IMR-90 (cell line): ENCODE results near the gene HIPK1. TPM values are rescaled to one million over a fixed set of nuclear protein-coding genes. Genes with fewer than 3 reads are reported as not detected.

Experiments
- ATAC-seq: fragments of 200-7000 bp; cut with Tn5 transposase; 2 replicates; pipeline ENCODE4 v1.9.1; 2020; ENCODE audit warnings: low read depth, mild to moderate bottlenecking, moderate library complexity
- BruUV-seq: library from RNA; stranded (reverse); fragments of 400-500 nt; replicated peaks from 2 replicates; lab custom pipeline; 2021; lab: Mats Ljungman, UMichigan
- CTCF ChIA-PET: fragments of 300-600 bp; formaldehyde crosslinking; extraction: SDS; loops from one replicate; lab custom pipeline; 2021; ENCODE audit warnings: antibody characterized with exemption; lab: Yijun Ruan, JAX
- POLR2A ChIA-PET: fragments of 300-600 bp; sonication (Branson Sonifier 250); formaldehyde crosslinking; loops from one replicate; lab custom pipeline; 2022; ENCODE audit warnings: antibody characterized with exemption; ENCODE audit not compliant: unreplicated experiment; lab: Charles Lee
- DNase-seq: peaks from one replicate; pipeline ENCODE4 v3.0.0; 2013
- H2AFZ ChIP-seq: replicated peaks from 2 replicates; pipeline ENCODE3; 2013; ENCODE audit warnings: low read length, mild to moderate bottlenecking; ENCODE audit not compliant: poor library complexity
- H2AK5ac ChIP-seq: 2 replicates; pipeline ENCODE4 v1.6.1; 2013; ENCODE audit warnings: low read depth, low read length, inconsistent platforms
- H2AK9ac ChIP-seq: replicated peaks from 2 replicates; pipeline ENCODE3; 2013; ENCODE audit warnings: mild to moderate bottlenecking, low read depth, low read length, moderate library complexity; ENCODE audit not compliant: poor library complexity
- H2BK120ac ChIP-seq: 2 replicates; pipeline ENCODE4 v1.6.1; 2013; ENCODE audit warnings: low read depth, low read length, inconsistent platforms
- H2BK15ac ChIP-seq: 3 replicates; pipeline ENCODE4 v1.6.1; 2013; ENCODE audit warnings: low read depth, low read length, inconsistent platforms
- H2BK20ac ChIP-seq: 2 replicates; pipeline ENCODE4 v1.6.1; 2013; ENCODE audit warnings: low read depth, mild to moderate bottlenecking, inconsistent platforms, low read length, moderate library complexity
- H2BK5ac ChIP-seq: 2 replicates; pipeline ENCODE4 v1.6.1; 2013; ENCODE audit warnings: mild to moderate bottlenecking, low read depth, low read length, inconsistent platforms; ENCODE audit not compliant: poor library complexity, severe bottlenecking
- H3K14ac ChIP-seq: replicated peaks from 2 replicates; pipeline ENCODE4 v1.6.1; 2013; ENCODE audit warnings: low read depth, low read length, inconsistent platforms
- H3K18ac ChIP-seq: 2 replicates; pipeline ENCODE4 v1.6.1; 2013; ENCODE audit warnings: low read depth, low read length, control low read depth
- H3K23ac ChIP-seq: 2 replicates; pipeline ENCODE4 v1.6.1; 2013; ENCODE audit warnings: low read depth, low read length, inconsistent platforms
- H3K27ac ChIP-seq: 2 replicates; pipeline ENCODE4 v1.5.1; 2013; ENCODE audit warnings: mild to moderate bottlenecking, control low read depth, low read length; ENCODE audit not compliant: insufficient read depth
- H3K27me3 ChIP-seq: 2 replicates; pipeline ENCODE4 v1.6.1; 2013; ENCODE audit warnings: low read length; ENCODE audit not compliant: control insufficient read depth, insufficient read depth
- H3K36me3 ChIP-seq: 2 replicates; pipeline ENCODE4 v1.6.1; 2013; ENCODE audit warnings: low read length, mixed read lengths; ENCODE audit not compliant: control insufficient read depth, insufficient read depth
- H3K4ac ChIP-seq: 2 replicates; pipeline ENCODE4 v1.6.1; 2013; ENCODE audit warnings: low read depth, low read length, inconsistent platforms
- H3K4me1 ChIP-seq: 2 replicates; pipeline ENCODE4 v1.6.1; 2013; ENCODE audit warnings: low read length, mixed read lengths; ENCODE audit not compliant: control insufficient read depth, insufficient read depth
- H3K4me2 ChIP-seq: 2 replicates; pipeline ENCODE4 v1.6.1; 2013; ENCODE audit warnings: low read depth, mild to moderate bottlenecking, control low read depth, low read length, moderate library complexity
- H3K4me3 ChIP-seq: 2 replicates; pipeline ENCODE4 v1.5.1; 2013; ENCODE audit warnings: low read depth, mild to moderate bottlenecking, control low read depth, low read length, moderate library complexity; ENCODE audit not compliant: insufficient read depth
- H3K56ac ChIP-seq: 2 replicates; pipeline ENCODE4 v1.6.1; 2013; ENCODE audit warnings: low read length, inconsistent platforms; ENCODE audit not compliant: insufficient read depth; ENCODE audit errors: extremely low read depth
- H3K79me1 ChIP-seq, 2 experiments: 2 replicates each; pipeline ENCODE4 v1.6.1; 2013; ENCODE audit warnings: low read length in 2 of 2, inconsistent platforms in 1 of 2, low read depth in 1 of 2
- H3K9ac ChIP-seq: 2 replicates; pipeline ENCODE4 v1.6.1; 2013; ENCODE audit warnings: low read depth, low read length, control low read depth
- H3K9me1 ChIP-seq: 2 replicates; pipeline ENCODE4 v1.6.1; 2013; ENCODE audit warnings: low read length, inconsistent platforms; ENCODE audit not compliant: insufficient read depth
- H3K9me3 ChIP-seq: 2 replicates; pipeline ENCODE4 v1.6.1; 2013; ENCODE audit warnings: low read length; ENCODE audit not compliant: control insufficient read depth, insufficient read depth
- H4K20me1 ChIP-seq: 2 replicates; pipeline ENCODE4 v1.6.1; 2013; ENCODE audit warnings: low read length, inconsistent platforms; ENCODE audit not compliant: insufficient read depth
- H4K5ac ChIP-seq: 2 replicates; pipeline ENCODE4 v1.6.1; 2013; ENCODE audit warnings: mild to moderate bottlenecking, low read depth, low read length, control low read depth
- H4K8ac ChIP-seq, 2 experiments: 2 replicates each; pipeline ENCODE4 v1.6.1; 2013; ENCODE audit warnings: low read depth in 2 of 2, low read length in 2 of 2, control low read depth in 1 of 2, inconsistent platforms in 1 of 2
- H4K91ac ChIP-seq: 2 replicates; pipeline ENCODE4 v1.6.1; 2013; ENCODE audit warnings: low read depth, low read length, inconsistent platforms; ENCODE audit not compliant: insufficient read depth
- CEBPB ChIP-seq: IDR thresholded peaks from 2 replicates; pipeline ENCODE4 v1.6.1; 2012; ENCODE audit warnings: low read depth, low read length, improper control_type of control experiment
- CHD1 ChIP-seq: IDR thresholded peaks from 2 replicates; pipeline ENCODE4 v1.6.1; 2012; ENCODE audit warnings: low read depth, low read length, improper control_type of control experiment
- CTCF ChIP-seq: conservative IDR thresholded peaks from 2 replicates; pipeline ENCODE4 v1.5.1; 2012; ENCODE audit warnings: mild to moderate bottlenecking, low read depth, low read length, improper control_type of control experiment
- FOS ChIP-seq: fragments of 150-350 bp; IDR thresholded peaks from 2 replicates; pipeline ENCODE4 v1.6.1; 2016; ENCODE audit warnings: low read depth, low read length
- MAFK ChIP-seq: IDR thresholded peaks from 2 replicates; pipeline ENCODE4 v1.6.1; 2012; ENCODE audit warnings: low read depth, low read length, improper control_type of control experiment
- MAZ ChIP-seq: IDR thresholded peaks from 2 replicates; pipeline ENCODE4 v1.6.1; 2012; ENCODE audit warnings: low read depth, mild to moderate bottlenecking, low read length, improper control_type of control experiment, moderate library complexity, borderline replicate concordance
- MXI1 ChIP-seq: IDR thresholded peaks from 2 replicates; pipeline ENCODE4 v1.6.1; 2012; ENCODE audit warnings: low read depth, mild to moderate bottlenecking, low read length, moderate library complexity, borderline replicate concordance
- NFE2L2 ChIP-seq: fragments of 150-350 bp; IDR thresholded peaks from 2 replicates; pipeline ENCODE4 v1.6.1; 2016; ENCODE audit warnings: low read depth, mild to moderate bottlenecking, low read length
- POLR2A ChIP-seq: IDR thresholded peaks from 2 replicates; pipeline ENCODE4 v1.6.1; 2012; ENCODE audit warnings: mild to moderate bottlenecking, low read depth, low read length
- RAD21 ChIP-seq: IDR thresholded peaks from 2 replicates; pipeline ENCODE4 v1.6.1; 2012; ENCODE audit warnings: low read length, improper control_type of control experiment
- RCOR1 ChIP-seq: IDR thresholded peaks from 2 replicates; pipeline ENCODE4 v1.6.1; 2012; ENCODE audit warnings: mild to moderate bottlenecking, low read length, improper control_type of control experiment; ENCODE audit not compliant: insufficient replicate concordance
- RFX5 ChIP-seq: IDR thresholded peaks from 2 replicates; pipeline ENCODE4 v1.8.0; 2012; ENCODE audit warnings: low read depth, mild to moderate bottlenecking, low read length, moderate library complexity
- SMC3 ChIP-seq: fragments of 150-350 bp; IDR thresholded peaks from 2 replicates; pipeline ENCODE4 v1.6.1; 2016; ENCODE audit warnings: low read depth, mild to moderate bottlenecking, antibody characterized with exemption, low read length, moderate library complexity
- USF2 ChIP-seq: fragments of 150-350 bp; IDR thresholded peaks from 2 replicates; pipeline ENCODE4 v1.6.1; 2017; ENCODE audit warnings: mild to moderate bottlenecking, antibody characterized with exemption, low read length, low read depth
- WGBS, 2 experiments: methylation state at CpG; one replicate each; pipeline versions ENCODE4 v1.1.5 to v1.1.7; 2013; ENCODE audit warnings: missing lambda C conversion rate in 2 of 2; ENCODE audit not compliant: insufficient read length in 1 of 2; ENCODE audit errors: extremely low coverage in 2 of 2; 5-methylcytosine and 5-hydroxymethylcytosine counted together
- dilution Hi-C: fragments of 300-500 bp; cut with HindIII; formaldehyde crosslinking; loops from one replicate; pipeline ENCODE4 v1.14.3; 2018; ENCODE audit warnings: low sequenced_read_pairs; ENCODE audit not compliant: unreplicated experiment
- in situ Hi-C: fragments of 300-500 bp; cut with MboI; formaldehyde crosslinking; loops from 3 replicates; pipeline ENCODE4 v1.14.3; 2019; ENCODE audit warnings: low sequenced_read_pairs, inconsistent platforms, mixed read lengths
- intact Hi-C: fragments of 100-400 bp; cut with micrococcal nuclease; formaldehyde crosslinking; loops from 2 replicates; pipeline ENCODE4 v1.10.0; 2022
- polyA plus RNA-seq, 3 experiments: library from polyadenylated mRNA; depleted of rRNA; stranded (reverse); fragments of >200 nt; gene quantifications; 2 replicates each; pipeline ENCODE4 v1.2.3, GENCODE V29; 2012; ENCODE audit warnings: low replicate concordance in 1 of 3
- total RNA-seq: library from RNA; depleted of rRNA; stranded (reverse); fragments of >200 nt; gene quantifications from 2 replicates; pipeline ENCODE4 v1.2.3, GENCODE V29; 2012

The HIPK1 gene
- total and polyA plus RNA-seq, 2 of the 4 experiments (the other 2 are of a cell fraction), result 15.3 to 33.9 TPM

GRCh38 chr1:113935970-113936369, 6.8 kb downstream of the HIPK1 start:
- no peak overlapping the region for H3K56ac ChIP-seq
- no peak overlapping the region for H2AK9ac ChIP-seq
- no peak overlapping the region for H3K4me3 ChIP-seq
- ATAC-seq (no peak), DNase-seq (no peak)
- TF ChIP-seq SMC3 (no peak), CTCF (no peak), MXI1 (no peak), FOS (no peak), MAZ (no peak), USF2 (no peak), POLR2A (no peak), MAFK (no peak), RCOR1 (no peak), RAD21 (no peak), CHD1 (no peak), RFX5 (no peak), NFE2L2 (no peak), CEBPB (no peak)
- ChIA-PET POLR2A (no interaction called here), CTCF (no interaction called here)
- no peak overlapping the region for H3K18ac ChIP-seq
- no peak overlapping the region; the same call in 2 of the 3 replicates for H2BK15ac ChIP-seq
- H4K91ac ChIP-seq, result no peak overlapping the region
- no peak overlapping the region for H4K5ac ChIP-seq
- no peak overlapping the region for H3K4ac ChIP-seq
- dilution Hi-C loops (no loop called here), intact Hi-C loops (loop anchor here (10.0 kb wide), 1 partner anchor 791 kb away; no protein-coding TSS in a partner anchor), in situ Hi-C loops (no loop called here)
- H3K14ac ChIP-seq, result no peak overlapping the region
- peaks cover 8% of the 10 kb centered on the region for H3K36me3 ChIP-seq
- no peak overlapping the region for H2AK5ac ChIP-seq
- H2BK5ac ChIP-seq, result no peak overlapping the region
- no peak overlapping the region for H3K9ac ChIP-seq
- peaks cover 2% of the 10 kb centered on the region; the same call in 1 of the 2 replicates for H3K4me1 ChIP-seq
- no peak overlapping the region for H2BK20ac ChIP-seq
- H3K27me3 ChIP-seq, result no peaks in the 10 kb centered on the region
- H4K8ac ChIP-seq, result no peak overlapping the region
- H3K79me1 ChIP-seq, result peaks cover 17 to 64% of the 10 kb centered on the region in 2 experiments
- BruUV-seq, result no TSS peak
- no peak overlapping the region for H2BK120ac ChIP-seq
- H4K20me1 ChIP-seq, result peaks cover 72% of the 10 kb centered on the region
- no peak overlapping the region for H2AFZ ChIP-seq
- no peak overlapping the region for H3K4me2 ChIP-seq
- 0 out of 2 replicates have a peak overlapping the region, but pooled peaks have one; percentile 52 for H3K23ac ChIP-seq
- no peaks in the 10 kb centered on the region for H3K9me3 ChIP-seq
- H3K27ac ChIP-seq, result no peak overlapping the region
- no CpG with 5 or more reads among the region's 1 CpG for whole genome bisulfite sequencing, 2 experiments
- peaks cover 15% of the 10 kb centered on the region for H3K9me1 ChIP-seq
